Measurements from ENCODE around the gene SORCS1.

The SORCS1 gene

DNA sequence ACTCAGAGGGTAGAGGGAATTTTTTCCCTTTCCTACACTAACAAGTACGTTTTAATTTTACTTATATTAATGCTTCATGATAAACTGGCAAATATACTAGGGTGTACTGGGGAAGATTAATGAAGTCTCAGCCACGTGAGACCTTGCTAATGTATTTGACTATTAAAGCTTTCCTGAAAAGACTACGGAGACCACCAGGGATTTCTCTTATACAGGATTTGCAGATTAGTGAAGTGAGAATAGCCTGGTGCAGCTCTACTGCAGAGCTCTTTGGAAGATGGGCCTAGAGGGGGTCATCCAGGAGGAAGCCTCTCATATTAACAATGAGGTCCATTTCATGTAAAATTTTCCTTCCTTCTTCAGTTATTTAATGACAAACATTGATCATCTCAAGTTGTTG is 379.0 kb downstream of the SORCS1 start (continued):
- TF ChIP-seq ZNF555 (tag by site-specific recombination; conservative IDR thresholded peaks at IDR 0.05) (no peak), ZNF548 (tag by site-specific recombination; IDR thresholded peaks at IDR 0.05) (no peak), FEZF1 (tag by site-specific recombination; IDR thresholded peaks at IDR 0.05) (no peak), ZBTB48 (tag by site-specific recombination; IDR thresholded peaks at IDR 0.05) (no peak), ZBTB1 (tag by site-specific recombination; IDR thresholded peaks at IDR 0.05) (no peak), ZNF48 (tag by site-specific recombination; IDR thresholded peaks at IDR 0.05) (no peak), ZNF624 (tag by site-specific recombination; IDR thresholded peaks at IDR 0.05) (no peak), ZNF184 (tag by site-specific recombination; IDR thresholded peaks at IDR 0.05) (no peak), ZNF174 (tag by site-specific recombination; IDR thresholded peaks at IDR 0.05) (no peak)

DNA sequence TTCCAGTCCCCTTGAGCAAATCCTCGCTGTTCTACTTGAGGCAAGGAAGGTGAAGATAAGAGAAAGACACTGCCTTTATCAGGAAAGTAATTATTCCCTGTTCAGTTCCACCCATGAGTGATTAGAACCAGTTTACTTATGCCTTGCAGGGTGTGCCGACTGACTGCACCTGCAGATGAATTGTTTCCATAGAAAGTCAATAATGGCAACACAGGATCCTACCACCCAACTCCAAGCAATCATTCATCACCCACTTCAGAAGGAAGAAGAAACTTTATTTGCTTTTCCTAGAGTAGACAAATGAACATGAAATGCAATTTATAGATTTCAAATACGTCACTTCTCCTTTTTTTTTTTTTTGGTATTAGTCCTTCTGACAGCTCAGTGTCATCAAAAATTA is 383.9 kb downstream of the SORCS1 start:
- CTCF ChIA-PET, result no interaction called here
- Histone ChIP-seq H3K9me3 (ENCODE audit: control insufficient read depth, insufficient read depth, low read depth, low read length) (no peaks in the 10 kb centered on the region), H3K4me1 (ENCODE audit: control insufficient read depth, insufficient read depth, low read length) (no peaks in the 10 kb centered on the region), H3K27ac (ENCODE audit: extremely low read depth, low read depth, low read length) (no peak overlapping the region), H3K4me3 (ENCODE audit: low read depth, low read length) (no peak overlapping the region), H3K36me3 (ENCODE audit: control insufficient read depth in 2 of 2, insufficient read depth in 1 of 2, low read length in 2 of 2) (no peaks in the 10 kb centered on the region)
- TF ChIP-seq ZNF830 (tag by site-specific recombination; IDR thresholded peaks at IDR 0.05; ENCODE audit: low read depth) (no peak), ZNF24 (tag by site-specific recombination; IDR thresholded peaks at IDR 0.05) (no peak), ZNF274 (IDR thresholded peaks at IDR 0.05; ENCODE audit: low read length) (no peak), ZNF274 (tag by site-specific recombination; IDR thresholded peaks at IDR 0.05; ENCODE audit: borderline replicate concordance) (no peak), ZNF544 (tag by site-specific recombination; IDR thresholded peaks at IDR 0.05) (no peak), ZNF473 (tag by site-specific recombination; IDR thresholded peaks at IDR 0.05) (no peak), GLIS2 (tag by site-specific recombination; IDR thresholded peaks at IDR 0.05) (no peak), ZNF324 (tag by site-specific recombination; IDR thresholded peaks at IDR 0.05) (no peak), ZBTB8A (tag by site-specific recombination; IDR thresholded peaks at IDR 0.05) (no peak), ZFP3 (tag by site-specific recombination; IDR thresholded peaks at IDR 0.05; ENCODE audit: low read depth) (no peak), ZNF571 (tag by site-specific recombination; IDR thresholded peaks at IDR 0.05) (no peak), ZNF341 (tag by site-specific recombination; IDR thresholded peaks at IDR 0.05; ENCODE audit: low read depth) (no peak), ZNF623 (tag by site-specific recombination; IDR thresholded peaks at IDR 0.05) (no peak), ZNF510 (tag by site-specific recombination; IDR thresholded peaks at IDR 0.05; ENCODE audit: insufficient replicate concordance) (no peak), ZNF354C (tag by site-specific recombination; IDR thresholded peaks at IDR 0.05; ENCODE audit: borderline replicate concordance, low read depth) (no peak)
- TF ChIP-seq, protein P1, sequence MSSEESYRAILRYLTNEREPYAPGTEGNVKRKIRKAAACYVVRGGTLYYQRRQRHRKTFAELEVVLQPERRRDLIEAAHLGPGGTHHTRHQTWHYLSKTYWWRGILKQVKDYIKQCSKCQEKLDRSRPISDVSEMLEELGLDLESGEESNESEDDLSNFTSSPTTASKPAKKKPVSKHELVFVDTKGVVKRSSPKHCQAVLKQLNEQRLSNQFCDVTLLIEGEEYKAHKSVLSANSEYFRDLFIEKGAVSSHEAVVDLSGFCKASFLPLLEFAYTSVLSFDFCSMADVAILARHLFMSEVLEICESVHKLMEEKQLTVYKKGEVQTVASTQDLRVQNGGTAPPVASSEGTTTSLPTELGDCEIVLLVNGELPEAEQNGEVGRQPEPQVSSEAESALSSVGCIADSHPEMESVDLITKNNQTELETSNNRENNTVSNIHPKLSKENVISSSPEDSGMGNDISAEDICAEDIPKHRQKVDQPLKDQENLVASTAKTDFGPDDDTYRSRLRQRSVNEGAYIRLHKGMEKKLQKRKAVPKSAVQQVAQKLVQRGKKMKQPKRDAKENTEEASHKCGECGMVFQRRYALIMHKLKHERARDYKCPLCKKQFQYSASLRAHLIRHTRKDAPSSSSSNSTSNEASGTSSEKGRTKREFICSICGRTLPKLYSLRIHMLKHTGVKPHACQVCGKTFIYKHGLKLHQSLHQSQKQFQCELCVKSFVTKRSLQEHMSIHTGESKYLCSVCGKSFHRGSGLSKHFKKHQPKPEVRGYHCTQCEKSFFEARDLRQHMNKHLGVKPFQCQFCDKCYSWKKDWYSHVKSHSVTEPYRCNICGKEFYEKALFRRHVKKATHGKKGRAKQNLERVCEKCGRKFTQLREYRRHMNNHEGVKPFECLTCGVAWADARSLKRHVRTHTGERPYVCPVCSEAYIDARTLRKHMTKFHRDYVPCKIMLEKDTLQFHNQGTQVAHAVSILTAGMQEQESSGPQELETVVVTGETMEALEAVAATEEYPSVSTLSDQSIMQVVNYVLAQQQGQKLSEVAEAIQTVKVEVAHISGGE (tag by site-specific recombination; conservative IDR thresholded peaks at IDR 0.05; ENCODE audit: low read depth), result no peak
- TF ChIP-seq, protein P2, sequence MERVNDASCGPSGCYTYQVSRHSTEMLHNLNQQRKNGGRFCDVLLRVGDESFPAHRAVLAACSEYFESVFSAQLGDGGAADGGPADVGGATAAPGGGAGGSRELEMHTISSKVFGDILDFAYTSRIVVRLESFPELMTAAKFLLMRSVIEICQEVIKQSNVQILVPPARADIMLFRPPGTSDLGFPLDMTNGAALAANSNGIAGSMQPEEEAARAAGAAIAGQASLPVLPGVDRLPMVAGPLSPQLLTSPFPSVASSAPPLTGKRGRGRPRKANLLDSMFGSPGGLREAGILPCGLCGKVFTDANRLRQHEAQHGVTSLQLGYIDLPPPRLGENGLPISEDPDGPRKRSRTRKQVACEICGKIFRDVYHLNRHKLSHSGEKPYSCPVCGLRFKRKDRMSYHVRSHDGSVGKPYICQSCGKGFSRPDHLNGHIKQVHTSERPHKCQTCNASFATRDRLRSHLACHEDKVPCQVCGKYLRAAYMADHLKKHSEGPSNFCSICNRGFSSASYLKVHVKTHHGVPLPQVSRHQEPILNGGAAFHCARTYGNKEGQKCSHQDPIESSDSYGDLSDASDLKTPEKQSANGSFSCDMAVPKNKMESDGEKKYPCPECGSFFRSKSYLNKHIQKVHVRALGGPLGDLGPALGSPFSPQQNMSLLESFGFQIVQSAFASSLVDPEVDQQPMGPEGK (tag by site-specific recombination; IDR thresholded peaks at IDR 0.05), result no peak
- TF ChIP-seq, protein P3, sequence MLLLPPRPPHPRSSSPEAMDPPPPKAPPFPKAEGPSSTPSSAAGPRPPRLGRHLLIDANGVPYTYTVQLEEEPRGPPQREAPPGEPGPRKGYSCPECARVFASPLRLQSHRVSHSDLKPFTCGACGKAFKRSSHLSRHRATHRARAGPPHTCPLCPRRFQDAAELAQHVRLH (tag by site-specific recombination; IDR thresholded peaks at IDR 0.05), result no peak
- TF ChIP-seq, protein P4, sequence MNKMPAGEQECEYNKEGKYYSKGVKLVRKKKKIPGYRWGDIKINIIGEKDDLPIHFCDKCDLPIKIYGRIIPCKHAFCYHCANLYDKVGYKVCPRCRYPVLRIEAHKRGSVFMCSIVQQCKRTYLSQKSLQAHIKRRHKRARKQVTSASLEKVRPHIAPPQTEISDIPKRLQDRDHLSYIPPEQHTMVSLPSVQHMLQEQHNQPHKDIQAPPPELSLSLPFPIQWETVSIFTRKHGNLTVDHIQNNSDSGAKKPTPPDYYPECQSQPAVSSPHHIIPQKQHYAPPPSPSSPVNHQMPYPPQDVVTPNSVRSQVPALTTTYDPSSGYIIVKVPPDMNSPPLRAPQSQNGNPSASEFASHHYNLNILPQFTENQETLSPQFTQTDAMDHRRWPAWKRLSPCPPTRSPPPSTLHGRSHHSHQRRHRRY (tag by site-specific recombination; IDR thresholded peaks at IDR 0.05), result no peak
- TF ChIP-seq, protein P5, sequence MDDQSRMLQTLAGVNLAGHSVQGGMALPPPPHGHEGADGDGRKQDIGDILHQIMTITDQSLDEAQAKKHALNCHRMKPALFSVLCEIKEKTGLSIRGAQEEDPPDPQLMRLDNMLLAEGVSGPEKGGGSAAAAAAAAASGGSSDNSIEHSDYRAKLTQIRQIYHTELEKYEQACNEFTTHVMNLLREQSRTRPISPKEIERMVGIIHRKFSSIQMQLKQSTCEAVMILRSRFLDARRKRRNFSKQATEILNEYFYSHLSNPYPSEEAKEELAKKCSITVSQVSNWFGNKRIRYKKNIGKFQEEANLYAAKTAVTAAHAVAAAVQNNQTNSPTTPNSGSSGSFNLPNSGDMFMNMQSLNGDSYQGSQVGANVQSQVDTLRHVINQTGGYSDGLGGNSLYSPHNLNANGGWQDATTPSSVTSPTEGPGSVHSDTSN (CRISPR knock-in tag; IDR thresholded peaks at IDR 0.05), result no peak
- TF ChIP-seq, protein P6, sequence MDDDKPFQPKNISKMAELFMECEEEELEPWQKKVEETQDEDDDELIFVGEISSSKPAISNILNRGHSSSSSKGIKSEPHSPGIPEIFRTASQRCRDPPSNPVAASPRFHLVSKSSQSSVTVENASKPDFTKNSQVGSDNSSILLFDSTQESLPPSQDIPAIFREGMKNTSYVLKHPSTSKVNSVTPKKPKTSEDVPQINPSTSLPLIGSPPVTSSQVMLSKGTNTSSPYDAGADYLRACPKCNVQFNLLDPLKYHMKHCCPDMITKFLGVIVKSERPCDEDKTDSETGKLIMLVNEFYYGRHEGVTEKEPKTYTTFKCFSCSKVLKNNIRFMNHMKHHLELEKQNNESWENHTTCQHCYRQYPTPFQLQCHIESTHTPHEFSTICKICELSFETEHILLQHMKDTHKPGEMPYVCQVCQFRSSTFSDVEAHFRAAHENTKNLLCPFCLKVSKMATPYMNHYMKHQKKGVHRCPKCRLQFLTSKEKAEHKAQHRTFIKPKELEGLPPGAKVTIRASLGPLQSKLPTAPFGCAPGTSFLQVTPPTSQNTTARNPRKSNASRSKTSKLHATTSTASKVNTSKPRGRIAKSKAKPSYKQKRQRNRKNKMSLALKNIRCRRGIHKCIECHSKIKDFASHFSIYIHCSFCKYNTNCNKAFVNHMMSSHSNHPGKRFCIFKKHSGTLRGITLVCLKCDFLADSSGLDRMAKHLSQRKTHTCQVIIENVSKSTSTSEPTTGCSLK (tag by site-specific recombination; IDR thresholded peaks at IDR 0.05), result no peak
- POLR2A ChIA-PET, result no interaction called here

Data from HEK293 (cell line).